ENCODE measurements around the gene AKT3.

GRCh38 chr1:243821177-243821680 is 28.8 kb downstream of the AKT3 start:
- no peak for TF ChIP-seq CTCF (conservative IDR thresholded peaks at IDR 0.05; ENCODE audit: low read length)
- TF ChIP-seq EZH2phosphoT487 (IDR thresholded peaks at IDR 0.05; ENCODE audit: borderline replicate concordance) = no peak
